ENCODE measurements around the gene IL10RB.

- TF ChIP-seq CTCF (conservative IDR thresholded peaks at IDR 0.05; ENCODE audit: low read depth, low read length) (no peak), RAD21 (IDR thresholded peaks at IDR 0.05; ENCODE audit: low read length) (no peak)
Observed at GRCh38 chr21:33241846-33242245, 24.3 kb upstream of the IL10RB start.

Data from IMR-90 (cell line).